ENCODE data around the gene DPYD.

Gene DPYD

GRCh38 chr1:97827887-97828286 is 92.9 kb downstream of the DPYD start:
- Histone ChIP-seq H3K36me3 (ENCODE audit: low read length) (no peaks in the 10 kb centered on the region), H3K4me2 (ENCODE audit: low read depth, low read length, poor library complexity, severe bottlenecking) (no peak overlapping the region), H3K27me3 (ENCODE audit: low read length) (no peaks in the 10 kb centered on the region), H4K20me1 (ENCODE audit: low read depth, low read length) (no peaks in the 10 kb centered on the region), H3K27ac (ENCODE audit: low read depth, low read length) (no peak overlapping the region), H3K9me3 (ENCODE audit: insufficient read depth, low read length) (no peaks in the 10 kb centered on the region), H3F3A (ENCODE audit: insufficient read depth) (no peaks in the 10 kb centered on the region), H2AFZ (ENCODE audit: low read depth, low read length, severe bottlenecking) (no peak overlapping the region), H3K79me2 (ENCODE audit: insufficient read depth, low read length) (no peaks in the 10 kb centered on the region), H3K9ac (ENCODE audit: low read length) (no peak overlapping the region), H3K9me2 (replicated peaks; ENCODE audit: insufficient read depth, low read length) (no peaks in the 10 kb centered on the region), H3K4me3 (ENCODE audit: insufficient read depth, low read length, poor library complexity, severe bottlenecking) (no peak overlapping the region)
- no peak for TF ChIP-seq CTCF (IDR thresholded peaks at IDR 0.05; ENCODE audit: insufficient read depth, low read length, poor library complexity, severe bottlenecking)
- no peak for TF ChIP-seq EZH2phosphoT487 (conservative IDR thresholded peaks at IDR 0.05; ENCODE audit: low read length)

DNA sequence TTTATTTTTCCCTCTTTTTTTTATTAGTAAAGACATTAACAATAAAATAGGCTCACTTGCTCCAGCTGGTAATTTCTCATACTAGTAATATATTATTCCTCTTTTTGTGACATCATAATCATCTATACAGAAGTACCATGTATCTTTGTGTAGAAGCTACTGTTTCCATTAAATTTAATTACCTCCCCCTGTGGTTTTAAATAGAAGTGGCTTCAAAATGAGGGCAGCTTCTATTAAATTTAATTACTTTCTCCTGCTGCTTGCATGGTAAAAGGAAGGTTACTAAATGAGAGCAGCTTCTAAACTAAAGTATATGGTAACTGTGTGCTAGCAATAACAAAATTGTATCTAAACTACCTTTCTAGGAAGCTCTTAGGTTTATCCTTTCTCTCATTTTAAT is 94.0 kb downstream of the DPYD start:
- H3K9me2 ChIP-seq (replicated peaks; ENCODE audit: insufficient read depth, low read length) = no peaks in the 10 kb centered on the region
- no peaks in the 10 kb centered on the region for H3K36me3 ChIP-seq (ENCODE audit: low read length)
- H3K9ac ChIP-seq (ENCODE audit: low read length) = no peak overlapping the region
- no peaks in the 10 kb centered on the region for H3K27me3 ChIP-seq (ENCODE audit: low read length)
- no peak overlapping the region for H3K4me3 ChIP-seq (ENCODE audit: insufficient read depth, low read length, poor library complexity, severe bottlenecking)
- H3K9me3 ChIP-seq (ENCODE audit: insufficient read depth, low read length) = no peaks in the 10 kb centered on the region
- no peaks in the 10 kb centered on the region for H4K20me1 ChIP-seq (ENCODE audit: low read depth, low read length)
- TF ChIP-seq EZH2phosphoT487 (conservative IDR thresholded peaks at IDR 0.05; ENCODE audit: low read length) = no peak
- no peak for TF ChIP-seq CTCF (IDR thresholded peaks at IDR 0.05; ENCODE audit: insufficient read depth, low read length, poor library complexity, severe bottlenecking)
- H3F3A ChIP-seq (ENCODE audit: insufficient read depth) = no peaks in the 10 kb centered on the region
- H3K79me2 ChIP-seq (ENCODE audit: insufficient read depth, low read length) = no peaks in the 10 kb centered on the region
- no peak overlapping the region for H2AFZ ChIP-seq (ENCODE audit: low read depth, low read length, severe bottlenecking)
- no peak overlapping the region for H3K4me2 ChIP-seq (ENCODE audit: low read depth, low read length, poor library complexity, severe bottlenecking)
- H3K27ac ChIP-seq (ENCODE audit: low read depth, low read length) = no peak overlapping the region

GRCh38 chr1:97824624-97825023 is 96.2 kb downstream of the DPYD start:
- H3K79me2 ChIP-seq (ENCODE audit: insufficient read depth, low read length) = no peaks in the 10 kb centered on the region
- no peaks in the 10 kb centered on the region for H3K36me3 ChIP-seq (ENCODE audit: low read length)
- no peak overlapping the region for H3K27ac ChIP-seq (ENCODE audit: low read depth, low read length)
- no peak overlapping the region for H3K9ac ChIP-seq (ENCODE audit: low read length)
- H2AFZ ChIP-seq (ENCODE audit: low read depth, low read length, severe bottlenecking) = no peak overlapping the region
- H3K4me3 ChIP-seq (ENCODE audit: insufficient read depth, low read length, poor library complexity, severe bottlenecking) = no peak overlapping the region
- H3K4me2 ChIP-seq (ENCODE audit: low read depth, low read length, poor library complexity, severe bottlenecking) = no peak overlapping the region
- H3K9me2 ChIP-seq (replicated peaks; ENCODE audit: insufficient read depth, low read length) = no peaks in the 10 kb centered on the region
- no peaks in the 10 kb centered on the region for H3K27me3 ChIP-seq (ENCODE audit: low read length)
- no peaks in the 10 kb centered on the region for H3F3A ChIP-seq (ENCODE audit: insufficient read depth)
- TF ChIP-seq EZH2phosphoT487 (conservative IDR thresholded peaks at IDR 0.05; ENCODE audit: low read length) (no peak), CTCF (IDR thresholded peaks at IDR 0.05; ENCODE audit: insufficient read depth, low read length, poor library complexity, severe bottlenecking) (no peak)
- no peaks in the 10 kb centered on the region for H3K9me3 ChIP-seq (ENCODE audit: insufficient read depth, low read length)
- no peaks in the 10 kb centered on the region for H4K20me1 ChIP-seq (ENCODE audit: low read depth, low read length)

- no peaks in the 10 kb centered on the region for H3K79me2 ChIP-seq (ENCODE audit: insufficient read depth, low read length)
- H2AFZ ChIP-seq (ENCODE audit: low read depth, low read length, severe bottlenecking) = no peak overlapping the region
- TF ChIP-seq EZH2phosphoT487 (conservative IDR thresholded peaks at IDR 0.05; ENCODE audit: low read length) (no peak), CTCF (IDR thresholded peaks at IDR 0.05; ENCODE audit: insufficient read depth, low read length, poor library complexity, severe bottlenecking) (no peak)
- no peaks in the 10 kb centered on the region for H3K9me3 ChIP-seq (ENCODE audit: insufficient read depth, low read length)
- H4K20me1 ChIP-seq (ENCODE audit: low read depth, low read length) = no peaks in the 10 kb centered on the region
- no peak overlapping the region for H3K9ac ChIP-seq (ENCODE audit: low read length)
- H3F3A ChIP-seq (ENCODE audit: insufficient read depth) = no peaks in the 10 kb centered on the region
- no peaks in the 10 kb centered on the region for H3K27me3 ChIP-seq (ENCODE audit: low read length)
- H3K36me3 ChIP-seq (ENCODE audit: low read length) = no peaks in the 10 kb centered on the region
- no peak overlapping the region for H3K4me3 ChIP-seq (ENCODE audit: insufficient read depth, low read length, poor library complexity, severe bottlenecking)
- no peaks in the 10 kb centered on the region for H3K9me2 ChIP-seq (replicated peaks; ENCODE audit: insufficient read depth, low read length)
- H3K27ac ChIP-seq (ENCODE audit: low read depth, low read length) = no peak overlapping the region
- no peak overlapping the region for H3K4me2 ChIP-seq (ENCODE audit: low read depth, low read length, poor library complexity, severe bottlenecking)
Measured at GRCh38 chr1:97824200-97824599, 96.6 kb downstream of the DPYD start.

Measured in SU-DHL-6 (cell line).